Lung (tissue), 12 donors: Measurements from ENCODE around the gene JMJD7. TPM values are rescaled to one million over a fixed set of nuclear protein-coding genes. Genes with fewer than 3 reads are reported as not detected.

Experiments used
- ATAC-seq: fragments of 200-7000 bp; cut with Tn5 transposase; one replicate; pipeline ENCODE4 v1.9.1; 2020; ENCODE audit warnings: moderate number of reproducible peaks; ENCODE audit not compliant: insufficient read depth, low FRiP score
- DNase-seq, 3 donors: peaks; one replicate each; pipeline ENCODE4 v3.0.0-alpha.2; 2013 to 2017
- H3K27ac ChIP-seq, 2 donors: one replicate each; pipeline ENCODE4 v1.5.1; 2013; ENCODE audit warnings: mild to moderate bottlenecking in 2 of 2, moderate library complexity in 2 of 2, control low read depth in 1 of 2, inconsistent platforms in 1 of 2, low read depth in 1 of 2, low read length in 1 of 2
- H3K27me3 ChIP-seq, 3 donors: one replicate each; pipeline ENCODE4 v1.5.1; 2013; ENCODE audit warnings: low read length in 2 of 3; ENCODE audit not compliant: control insufficient read depth in 3 of 3, insufficient read depth in 3 of 3
- H3K36me3 ChIP-seq, 4 donors: one replicate each; pipeline ENCODE4 v1.5.1; 2013; ENCODE audit warnings: low read length in 4 of 4, mild to moderate bottlenecking in 1 of 4, moderate library complexity in 1 of 4; ENCODE audit not compliant: control insufficient read depth in 4 of 4, insufficient read depth in 4 of 4
- H3K4me1 ChIP-seq, 5 donors: one replicate each; pipeline ENCODE4 v1.5.1; 2013; ENCODE audit warnings: low read length in 5 of 5, mild to moderate bottlenecking in 2 of 5, moderate library complexity in 1 of 5; ENCODE audit not compliant: control insufficient read depth in 5 of 5, insufficient read depth in 5 of 5
- H3K4me3 ChIP-seq: one replicate; pipeline ENCODE4 v1.5.1; 2013; ENCODE audit warnings: mild to moderate bottlenecking, control low read depth, moderate library complexity
- H3K9ac ChIP-seq, 2 donors: one replicate each; pipeline ENCODE4 v1.5.1; 2013; ENCODE audit warnings: low read length in 2 of 2, control low read depth in 1 of 2; ENCODE audit not compliant: insufficient read depth in 1 of 2
- H3K9me3 ChIP-seq, 4 donors: one replicate each; pipeline ENCODE4 v1.5.1; 2013; ENCODE audit warnings: low read length in 3 of 4, mild to moderate bottlenecking in 1 of 4, moderate library complexity in 1 of 4; ENCODE audit not compliant: control insufficient read depth in 4 of 4, insufficient read depth in 3 of 4
- WGBS, 2 donors: extraction: QIAGEN DNeasy Blood & Tissue Kit; methylation state at CpG; one replicate each; pipeline ENCODE4 v1.1.7; 2013; 5-methylcytosine and 5-hydroxymethylcytosine counted together
- polyA plus RNA-seq, 2 donors: library from polyadenylated mRNA; stranded (reverse); fragments of 200-250 nt; gene quantifications; one replicate each; pipeline ENCODE4 v1.2.1, GENCODE V29; 2013
- total RNA-seq, 2 donors: library from RNA; depleted of rRNA in 1 of 2; stranded (reverse); fragments of >200 nt in 1 of 2; gene quantifications; one replicate each; pipeline ENCODE4 v1.2.1, GENCODE V29; 2014 to 2021
- TF ChIP-seq, protein P1 (sequence below): IDR thresholded peaks from 2 replicates; pipeline ENCODE4 v1.5.1; 2012; ENCODE audit warnings: mild to moderate bottlenecking; ENCODE audit errors: control extremely low read depth, extremely low read depth
- donor health status: control.
- donor health status: control.
- donor health status: Bipolar disorder and iron deficiency.
- donor health status: healthy.
- donor health status: DM: yes; HTN: yes; CAD: no.

JMJD7 gene
- total and polyA plus RNA-seq, 4 donors = 13.2 to 28.1 (median 21.3) TPM

- TF ChIP-seq, protein P1, sequence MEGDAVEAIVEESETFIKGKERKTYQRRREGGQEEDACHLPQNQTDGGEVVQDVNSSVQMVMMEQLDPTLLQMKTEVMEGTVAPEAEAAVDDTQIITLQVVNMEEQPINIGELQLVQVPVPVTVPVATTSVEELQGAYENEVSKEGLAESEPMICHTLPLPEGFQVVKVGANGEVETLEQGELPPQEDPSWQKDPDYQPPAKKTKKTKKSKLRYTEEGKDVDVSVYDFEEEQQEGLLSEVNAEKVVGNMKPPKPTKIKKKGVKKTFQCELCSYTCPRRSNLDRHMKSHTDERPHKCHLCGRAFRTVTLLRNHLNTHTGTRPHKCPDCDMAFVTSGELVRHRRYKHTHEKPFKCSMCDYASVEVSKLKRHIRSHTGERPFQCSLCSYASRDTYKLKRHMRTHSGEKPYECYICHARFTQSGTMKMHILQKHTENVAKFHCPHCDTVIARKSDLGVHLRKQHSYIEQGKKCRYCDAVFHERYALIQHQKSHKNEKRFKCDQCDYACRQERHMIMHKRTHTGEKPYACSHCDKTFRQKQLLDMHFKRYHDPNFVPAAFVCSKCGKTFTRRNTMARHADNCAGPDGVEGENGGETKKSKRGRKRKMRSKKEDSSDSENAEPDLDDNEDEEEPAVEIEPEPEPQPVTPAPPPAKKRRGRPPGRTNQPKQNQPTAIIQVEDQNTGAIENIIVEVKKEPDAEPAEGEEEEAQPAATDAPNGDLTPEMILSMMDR = no peak
- H3K9me3 ChIP-seq = no peaks in the 10 kb centered on the region
- WGBS, 2 donors = 92 to 95% methylated on average over 17 of the region's 17 CpGs
- ATAC-seq (no peak), DNase-seq (no peak)
- H3K4me3 ChIP-seq = no peak overlapping the region
- no peaks in the 10 kb centered on the region for H3K27me3 ChIP-seq
- H3K36me3 ChIP-seq = no peaks in the 10 kb centered on the region
- H3K9ac ChIP-seq = no peak overlapping the region
- H3K27ac ChIP-seq = no peak overlapping the region
- H3K4me1 ChIP-seq = peaks cover 0 to 35% (median 6%) of the 10 kb centered on the region in 5 donors
These were observed 28.4 kb downstream of the JMJD7 start for GRCh38 chr15:41856262-41856661.

GRCh38 chr15:41856716-41857115 is 28.8 kb downstream of the JMJD7 start:
- H3K4me3 ChIP-seq = no peak overlapping the region
- H3K4me1 ChIP-seq = peaks cover 0 to 35% (median 6%) of the 10 kb centered on the region in 5 donors
- TF ChIP-seq, protein P1 = no peak
- H3K27me3 ChIP-seq = no peaks in the 10 kb centered on the region
- H3K27ac ChIP-seq = no peak overlapping the region
- H3K9ac ChIP-seq = no peak overlapping the region
- H3K9me3 ChIP-seq = no peaks in the 10 kb centered on the region
- no peaks in the 10 kb centered on the region for H3K36me3 ChIP-seq
- no peak for DNase-seq
- ATAC-seq = no peak
- 90 to 94% methylated on average over 12 of the region's 12 CpGs for WGBS, 2 donors

GRCh38 chr15:41857316-41857715 is 29.4 kb downstream of the JMJD7 start:
- Histone ChIP-seq H3K4me1 (peaks cover 0 to 34% (median 4%) of the 10 kb centered on the region in 5 donors), H3K27ac (no peak overlapping the region), H3K9me3 (no peaks in the 10 kb centered on the region), H3K9ac (no peak overlapping the region), H3K36me3 (no peaks in the 10 kb centered on the region), H3K27me3 (no peaks in the 10 kb centered on the region), H3K4me3 (no peak overlapping the region)
- no peak for ATAC-seq
- TF ChIP-seq, protein P1 = no peak
- 88 to 94% methylated on average over 9 of the region's 9 CpGs for WGBS, 2 donors
- DNase-seq = no peak

GRCh38 chr15:41858756-41859155 is 30.9 kb downstream of the JMJD7 start:
- no peaks in the 10 kb centered on the region for H3K36me3 ChIP-seq
- TF ChIP-seq, protein P1 = no peak
- H3K9me3 ChIP-seq = no peaks in the 10 kb centered on the region
- 94% methylated on average over 15 of the region's 15 CpGs for WGBS, 2 donors
- ATAC-seq (no peak), DNase-seq (no peak)
- H3K4me1 ChIP-seq = peaks cover 0 to 20% (median 4%) of the 10 kb centered on the region in 5 donors
- no peak overlapping the region for H3K9ac ChIP-seq
- no peak overlapping the region for H3K27ac ChIP-seq
- H3K4me3 ChIP-seq = no peak overlapping the region
- H3K27me3 ChIP-seq = no peaks in the 10 kb centered on the region
